Heart left ventricle (tissue), 16 donors: ENCODE data around the gene RPAIN. TPM values are rescaled to one million over a fixed set of nuclear protein-coding genes. Genes with fewer than 3 reads are reported as not detected.
A peak's percentile ranks its signal among the peaks of the same experiment; 100 is the strongest.

Experiments
- ATAC-seq, 4 donors: fragments of 200-7000 bp; cut with Tn5 transposase; one replicate each; pipeline ENCODE4 v1.9.1; 2020 to 2022; ENCODE audit warnings: moderate library complexity in 4 of 4, mild to moderate bottlenecking in 3 of 4, moderate number of reproducible peaks in 1 of 4
- DNase-seq, 5 donors: peaks; one replicate each; pipeline ENCODE4 v3.0.0-alpha.2; 2020
- H3K27ac ChIP-seq, 12 donors: fragments of 200-600 bp; sonication (generic) in 4 of 12; one replicate each; pipeline versions ENCODE4 v1.5.0 to v1.8.0; 2016 to 2022; ENCODE audit warnings: mild to moderate bottlenecking in 2 of 12
- H3K27me3 ChIP-seq, 9 donors: fragments of 200-600 bp; sonication (generic) in 2 of 9; one replicate each; pipeline versions ENCODE4 v1.5.1 to v1.8.0; 2016 to 2022; ENCODE audit warnings: mild to moderate bottlenecking in 3 of 9
- H3K36me3 ChIP-seq, 9 donors: fragments of 200-600 bp; sonication (generic) in 2 of 9; one replicate each; pipeline versions ENCODE4 v1.5.0 to v1.8.0; 2018 to 2022; ENCODE audit warnings: mild to moderate bottlenecking in 2 of 9
- H3K4me1 ChIP-seq, 12 donors: fragments of 200-600 bp; sonication (generic) in 4 of 12; one replicate each; pipeline versions ENCODE4 v1.5.0 to v1.8.0; 2016 to 2022; ENCODE audit warnings: mild to moderate bottlenecking in 3 of 12
- H3K4me3 ChIP-seq, 12 donors: fragments of 200-600 bp; sonication (generic) in 4 of 12; one replicate each; pipeline versions ENCODE4 v1.5.0 to v1.8.0; 2017 to 2022; ENCODE audit warnings: mild to moderate bottlenecking in 9 of 12, moderate library complexity in 4 of 12
- H3K9me3 ChIP-seq, 12 donors: fragments of 200-600 bp; sonication (generic) in 4 of 12; one replicate each; pipeline versions ENCODE4 v1.5.0 to v1.8.0; 2016 to 2022; ENCODE audit warnings: mild to moderate bottlenecking in 1 of 12
- POLR2A ChIP-seq, 2 donors: fragments of 450-650 bp; IDR thresholded peaks; one replicate each; pipeline ENCODE4 v1.6.1; 2017; ENCODE audit warnings: antibody characterized with exemption in 2 of 2, mild to moderate bottlenecking in 2 of 2, moderate library complexity in 2 of 2
- WGBS, 4 donors: extraction: QIAGEN DNeasy Blood & Tissue Kit in 2 of 4; methylation state at CpG; one replicate each; pipeline versions ENCODE4 v1.1.5 to v1.1.7; 2013 to 2018; 5-methylcytosine and 5-hydroxymethylcytosine counted together
- intact Hi-C, 10 donors: fragments of 100-400 bp; cut with DNase I; formaldehyde crosslinking; loops; one replicate each; pipeline versions ENCODE4 v1.11.1 to v1.14.2; 2022
- polyA plus RNA-seq, 2 donors: library from polyadenylated mRNA; stranded (reverse); fragments of 200-250 nt; gene quantifications; one replicate each; pipeline ENCODE4 v1.2.3, GENCODE V29; 2013
- total RNA-seq, 9 donors: library from RNA; depleted of rRNA in 2 of 9; stranded (reverse); fragments of >200 nt in 2 of 9; fragmentation: NEBNext Ultra II Directional in 3 of 9; extraction: Animal tissue kit (Norgen Biotek cat#: 25700) in 3 of 9; gene quantifications; one replicate each; pipeline versions ENCODE4 v1.1.0 to v1.2.4, GENCODE V29; 2016 to 2023
- TF ChIP-seq, protein P1 (sequence below), 12 donors: fragments of 200-600 bp; sonication (generic) in 4 of 12; IDR thresholded peaks; one replicate each; pipeline versions ENCODE4 v1.5.0 to v1.8.0; 2018 to 2022; ENCODE audit warnings: antibody characterized with exemption in 12 of 12, mild to moderate bottlenecking in 5 of 12
- donor health status: ischemic (EF 13 %, LVEDD 7.1; RV severe dilation, severe dysfunction).
- donor health status: healthy with polysubstance abuse.
- donor health status: DM: no; HTN: yes; CAD: no.
- donor health status: DM: no; HTN: no; CAD: no.
- donor health status: ischemic (EF 25% LVEDD 6.9; RV normal size, moderate dysfunction).
- donor health status: ischemic (EF 25% LVEDD 5.7; RV mildly dilated, moderate dysfunction).
- donor health status: healthy.
- donor health status: DM: yes; HTN: yes; CAD: no.
- donor health status: ischemic (EF 35%, LVEDD 5.7; RV mildly dilated, moderate dysfunction).
- donor health status: nonischemic (EF 11% LVEDD 7.7; RV severe dilation, severe dysfunction).
- donor health status: DM: yes; HTN: yes; CAD: no.
- donor health status: PGD.
- donor health status: ischemic (EF 29% LVEDD 5.4; RV normal size, mild dysfunction).
- donor health status: nonischemic (EF 23%, LVEDD 6.1; RV moderate dilation, normal function).

Gene RPAIN
- total and polyA plus RNA-seq, 11 donors, result 23.5 to 46.2 (median 29.2) TPM

DNA sequence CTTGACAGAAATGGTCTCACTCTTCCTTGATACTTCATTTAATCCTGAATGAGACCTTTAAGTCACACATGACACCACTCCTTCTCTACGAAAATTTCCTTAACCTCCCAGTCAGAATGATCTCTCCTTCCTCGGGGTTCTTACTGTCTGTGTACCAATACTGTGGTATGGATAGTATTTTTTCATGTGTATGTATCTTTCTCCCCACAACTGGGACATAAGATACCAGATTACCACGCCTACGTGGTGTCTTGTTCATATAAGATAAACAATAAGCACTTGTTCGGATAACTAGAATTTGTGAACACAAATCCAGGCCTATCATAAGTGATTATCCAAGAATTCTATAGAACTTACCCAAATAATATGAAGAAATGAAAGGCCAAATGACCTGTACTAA lies 11.8 kb upstream of the RPAIN start:
- 82 to 95% (median 84%) methylated on average over 5 of the region's 5 CpGs for WGBS, 4 donors
- TF ChIP-seq POLR2A (IDR thresholded peaks at IDR 0.05), result no peak
- TF ChIP-seq, protein P1, sequence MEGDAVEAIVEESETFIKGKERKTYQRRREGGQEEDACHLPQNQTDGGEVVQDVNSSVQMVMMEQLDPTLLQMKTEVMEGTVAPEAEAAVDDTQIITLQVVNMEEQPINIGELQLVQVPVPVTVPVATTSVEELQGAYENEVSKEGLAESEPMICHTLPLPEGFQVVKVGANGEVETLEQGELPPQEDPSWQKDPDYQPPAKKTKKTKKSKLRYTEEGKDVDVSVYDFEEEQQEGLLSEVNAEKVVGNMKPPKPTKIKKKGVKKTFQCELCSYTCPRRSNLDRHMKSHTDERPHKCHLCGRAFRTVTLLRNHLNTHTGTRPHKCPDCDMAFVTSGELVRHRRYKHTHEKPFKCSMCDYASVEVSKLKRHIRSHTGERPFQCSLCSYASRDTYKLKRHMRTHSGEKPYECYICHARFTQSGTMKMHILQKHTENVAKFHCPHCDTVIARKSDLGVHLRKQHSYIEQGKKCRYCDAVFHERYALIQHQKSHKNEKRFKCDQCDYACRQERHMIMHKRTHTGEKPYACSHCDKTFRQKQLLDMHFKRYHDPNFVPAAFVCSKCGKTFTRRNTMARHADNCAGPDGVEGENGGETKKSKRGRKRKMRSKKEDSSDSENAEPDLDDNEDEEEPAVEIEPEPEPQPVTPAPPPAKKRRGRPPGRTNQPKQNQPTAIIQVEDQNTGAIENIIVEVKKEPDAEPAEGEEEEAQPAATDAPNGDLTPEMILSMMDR (IDR thresholded peaks at IDR 0.05), result no peak
- intact Hi-C loops, result no loop called here
- DNase-seq, result no peak
- no peaks in the 10 kb centered on the region for H3K9me3 ChIP-seq
- no peak overlapping the region for H3K4me3 ChIP-seq
- no peaks in the 10 kb centered on the region for H3K27me3 ChIP-seq
- H3K4me1 ChIP-seq, result no peaks in the 10 kb centered on the region
- H3K36me3 ChIP-seq, result peaks cover 0 to 100% (median 97%) of the 10 kb centered on the region in 9 donors
- ATAC-seq, result no peak
- H3K27ac ChIP-seq, result no peak overlapping the region

DNA sequence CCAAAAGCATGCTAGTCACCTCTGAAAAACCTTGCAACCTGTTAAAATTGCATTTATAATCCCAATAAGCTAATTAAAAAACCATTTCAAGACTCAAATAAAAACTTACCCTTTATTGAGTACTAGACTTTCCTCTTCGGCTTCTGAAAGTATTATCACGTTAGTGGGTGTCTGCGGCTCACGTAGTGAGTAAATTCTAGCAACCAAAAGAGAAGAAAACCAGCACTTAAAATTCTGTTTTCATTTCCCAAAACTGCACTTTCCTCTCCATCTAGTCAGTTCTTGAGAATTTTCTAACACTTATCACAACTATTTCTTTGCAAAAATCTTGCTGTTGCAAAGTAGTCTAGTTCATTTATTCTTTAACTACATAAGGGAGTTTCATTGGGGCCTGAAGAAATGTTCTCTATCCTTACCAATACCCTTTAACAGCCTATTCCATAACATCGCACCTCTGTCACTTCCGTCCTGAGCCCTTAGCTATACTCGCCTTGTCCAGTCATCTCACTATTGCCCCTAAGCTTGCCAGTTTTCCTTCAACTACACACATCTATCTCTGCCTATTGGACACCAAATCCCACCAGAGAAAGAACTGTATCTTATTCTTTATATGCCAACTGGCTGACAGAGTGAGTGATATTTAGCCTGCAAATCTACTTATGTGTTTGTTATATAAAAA lies 9.2 kb upstream of the RPAIN start:
- Histone ChIP-seq H3K9me3 (no peaks in the 10 kb centered on the region), H3K36me3 (peaks cover 0 to 100% (median 95%) of the 10 kb centered on the region in 9 donors), H3K27me3 (no peaks in the 10 kb centered on the region), H3K4me3 (no peak overlapping the region), H3K4me1 (peaks cover 0 to 12% (median 0%) of the 10 kb centered on the region in 12 donors), H3K27ac (no peak overlapping the region)
- TF ChIP-seq, protein P1 (IDR thresholded peaks at IDR 0.05), result no peak
- TF ChIP-seq POLR2A (IDR thresholded peaks at IDR 0.05), result no peak
- 94 to 97% (median 95%) methylated on average over 7 of the region's 7 CpGs for WGBS, 4 donors
- DNase-seq (no peak), ATAC-seq (no peak)
- intact Hi-C loops, result no loop called here

DNA sequence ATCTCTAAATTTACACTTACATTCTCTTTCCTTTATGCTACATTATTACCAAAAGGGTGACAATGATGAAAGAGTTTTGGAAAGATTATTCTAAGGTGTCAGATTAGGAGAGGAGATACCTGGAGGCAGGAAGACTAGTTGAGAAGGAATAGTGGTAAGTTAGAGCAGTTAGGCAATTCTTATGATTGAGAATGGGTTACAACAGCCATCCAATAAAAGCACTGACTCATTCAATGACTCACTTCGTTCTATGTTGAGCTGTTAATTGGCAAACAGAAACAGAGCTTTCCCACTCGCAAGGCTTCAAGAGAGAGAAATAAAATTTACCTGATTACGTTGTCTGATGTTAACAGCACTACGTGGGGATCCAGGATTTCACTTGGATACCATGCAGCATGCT lies 6.3 kb upstream of the RPAIN start:
- Histone ChIP-seq H3K36me3 (peaks cover 0 to 92% (median 79%) of the 10 kb centered on the region in 9 donors), H3K4me3 (no peak overlapping the region), H3K27ac (no peak overlapping the region), H3K9me3 (no peaks in the 10 kb centered on the region), H3K4me1 (peaks cover 5 to 29% (median 16%) of the 10 kb centered on the region in 12 donors), H3K27me3 (no peaks in the 10 kb centered on the region)
- TF ChIP-seq, protein P1 (IDR thresholded peaks at IDR 0.05), result no peak
- TF ChIP-seq POLR2A (IDR thresholded peaks at IDR 0.05), result no peak
- intact Hi-C loops, result no loop called here
- no peak for DNase-seq
- 78 to 89% (median 80%) methylated on average over 4 of the region's 4 CpGs for WGBS, 4 donors
- ATAC-seq, result peak in 2 of 4 donors; percentile 50 to 66

DNA sequence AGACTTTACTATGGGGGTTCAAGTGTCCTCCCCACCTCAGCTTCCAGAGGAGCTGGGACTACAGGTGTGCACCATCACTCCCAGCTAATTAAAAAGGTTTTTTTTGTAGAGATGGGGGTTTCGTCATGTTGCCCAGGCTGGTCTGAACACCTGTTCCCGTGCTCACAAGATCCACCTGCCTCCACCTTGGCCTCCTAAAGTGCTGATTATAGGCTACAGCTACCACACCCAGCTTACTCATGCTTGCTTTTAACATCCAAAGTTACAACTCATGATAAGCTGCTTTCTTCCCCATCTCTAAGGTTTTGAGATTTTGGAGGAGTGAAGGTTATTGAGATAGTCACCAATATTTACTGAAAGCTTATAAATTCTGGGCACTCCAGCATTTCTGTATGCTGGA lies 3.1 kb upstream of the RPAIN start:
- DNase-seq, result no peak
- intact Hi-C loops, result no loop called here
- Histone ChIP-seq H3K9me3 (no peaks in the 10 kb centered on the region), H3K27me3 (no peaks in the 10 kb centered on the region), H3K36me3 (peaks cover 0 to 68% (median 57%) of the 10 kb centered on the region in 9 donors), H3K4me1 (peaks cover 5 to 46% (median 27%) of the 10 kb centered on the region in 12 donors), H3K4me3 (no peak overlapping the region), H3K27ac (no peak overlapping the region)
- TF ChIP-seq, protein P1 (IDR thresholded peaks at IDR 0.05), result no peak
- TF ChIP-seq POLR2A (IDR thresholded peaks at IDR 0.05), result no peak
- ATAC-seq, result no peak
- 91 to 96% (median 93%) methylated on average over 2 of the region's 2 CpGs for WGBS, 4 donors
